Stimulated activated CD4-positive, alpha-beta T cell treated with anti-CD3 and anti-CD28 coated beads, Interleukin-4, amount 100 ng/mL, for 4 hours (primary cell): Measurements from ENCODE around the gene HSPA4.
"Not testable (repeated sequence)": the region's sequence is repeated elsewhere in the genome, so short reads cannot be mapped to it uniquely, and the experiment has no call there.

Experiments used
- DNase-seq, 2 experiments: peaks; one replicate each; pipeline ENCODE4 v3.0.0-alpha.2; 2020

Gene HSPA4

DNA sequence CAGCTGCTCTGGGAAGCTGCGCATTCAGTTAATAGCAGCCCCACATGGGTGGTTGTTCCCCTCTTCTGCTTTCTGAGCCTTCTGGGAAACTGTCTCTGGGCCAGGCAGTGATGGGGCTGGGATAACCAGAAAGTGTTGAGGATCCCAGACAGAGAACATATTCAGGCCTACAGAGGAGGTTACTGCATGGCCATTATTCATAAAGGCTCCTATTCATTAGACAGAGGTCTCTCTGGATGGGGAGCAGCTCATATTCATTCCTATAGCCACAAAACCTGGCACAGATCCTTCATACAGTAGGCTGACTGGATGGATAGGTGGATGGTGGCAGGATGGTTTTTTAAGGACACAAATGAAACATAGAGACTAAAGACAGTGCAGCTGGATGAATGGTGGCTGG, 76.3 kb downstream of the HSPA4 start:
- DNase-seq = no peak

DNA sequence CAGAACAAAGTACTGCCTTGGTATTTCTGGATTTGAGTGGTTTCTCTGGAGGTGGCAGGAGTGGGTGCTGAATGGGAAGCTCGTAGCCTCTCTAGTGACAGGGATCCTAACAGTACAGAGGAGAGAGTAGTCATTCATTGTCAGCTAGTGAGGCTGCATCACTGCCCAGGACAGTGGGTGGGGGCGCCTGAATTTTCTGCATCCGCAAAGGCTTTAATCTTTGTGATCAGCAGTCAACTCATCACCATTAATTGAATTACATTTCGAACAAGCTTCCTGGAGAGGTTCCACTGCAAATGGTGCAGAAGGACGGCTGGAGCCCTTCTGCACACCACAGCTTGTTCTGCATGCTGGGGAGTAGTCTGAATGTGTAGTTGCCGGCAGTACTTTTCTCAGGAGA, 77.5 kb downstream of the HSPA4 start:
- no peak for DNase-seq

DNA sequence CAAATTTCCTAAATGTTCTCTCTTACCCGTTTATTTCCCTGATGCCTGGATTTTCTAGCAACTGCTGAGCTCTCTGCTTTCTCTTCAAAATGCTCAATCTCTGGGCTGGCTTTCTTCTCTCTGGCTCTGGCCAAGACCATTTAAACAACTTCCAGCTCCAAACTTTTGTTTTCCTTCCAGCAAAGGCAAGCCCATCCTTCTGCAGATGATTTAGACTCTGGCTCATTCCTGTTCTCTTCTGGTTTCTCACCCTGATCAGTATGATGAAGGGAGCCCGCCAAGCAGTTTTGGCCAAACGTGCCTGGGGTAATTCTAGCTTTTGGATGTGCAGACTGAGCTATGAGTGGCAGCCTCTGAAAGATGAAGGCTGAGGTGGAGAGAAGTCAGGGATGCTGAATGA, 78.1 kb downstream of the HSPA4 start:
- no peak for DNase-seq

DNA sequence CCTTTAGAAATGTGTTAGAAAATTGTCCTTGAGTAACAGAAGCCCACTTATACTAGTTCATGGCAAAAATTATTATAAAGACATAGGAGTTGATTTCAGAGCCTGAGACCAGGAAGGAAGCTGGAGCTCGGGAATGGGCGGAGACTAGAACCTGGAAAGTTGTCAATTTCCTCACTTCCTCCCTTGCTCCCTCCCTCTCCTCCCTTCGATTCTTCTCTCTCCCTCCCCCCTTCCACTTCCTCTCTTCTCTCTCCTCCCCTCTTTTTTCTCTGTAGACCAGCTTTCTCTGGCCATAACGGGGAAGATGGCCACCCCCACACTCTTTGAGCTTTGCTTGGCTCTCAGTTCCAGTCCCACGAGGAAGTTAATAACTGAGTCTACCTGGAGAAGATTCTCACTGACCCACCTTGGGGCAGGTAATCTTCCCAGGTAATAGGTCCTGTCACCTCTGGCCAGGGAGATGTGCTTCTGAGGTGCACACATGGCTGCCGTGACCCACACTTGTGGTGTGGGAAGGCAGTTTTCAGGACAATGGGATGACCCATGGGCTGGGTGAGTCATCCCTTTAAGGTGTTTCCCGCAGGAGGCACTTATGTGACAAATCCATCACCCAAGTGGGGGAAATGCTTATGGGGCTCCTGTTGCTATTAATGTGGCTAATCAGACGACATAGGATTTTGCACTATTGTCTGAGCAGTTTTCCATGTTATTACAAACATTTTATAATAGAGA, 78.7 kb downstream of the HSPA4 start:
- no peak for DNase-seq

DNA sequence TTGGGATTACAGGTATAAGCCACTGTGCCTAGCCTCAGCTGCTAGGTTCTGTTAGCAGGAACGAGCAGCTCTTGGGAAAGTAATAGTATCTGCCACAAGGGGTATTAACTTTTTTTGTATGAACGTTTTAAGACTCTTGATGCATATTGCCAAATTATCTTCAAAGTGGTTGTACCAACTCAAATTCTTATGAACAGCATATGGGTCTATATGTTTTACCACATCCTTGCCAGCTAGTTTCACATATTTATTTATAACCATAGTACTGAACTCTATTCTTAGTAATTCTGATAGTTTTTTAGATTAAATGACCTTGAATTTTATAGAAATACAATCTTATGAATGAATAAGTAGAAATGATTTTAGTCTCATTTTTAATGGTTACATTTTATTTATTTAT, 80.9 kb downstream of the HSPA4 start:
- DNase-seq = no peak

DNA sequence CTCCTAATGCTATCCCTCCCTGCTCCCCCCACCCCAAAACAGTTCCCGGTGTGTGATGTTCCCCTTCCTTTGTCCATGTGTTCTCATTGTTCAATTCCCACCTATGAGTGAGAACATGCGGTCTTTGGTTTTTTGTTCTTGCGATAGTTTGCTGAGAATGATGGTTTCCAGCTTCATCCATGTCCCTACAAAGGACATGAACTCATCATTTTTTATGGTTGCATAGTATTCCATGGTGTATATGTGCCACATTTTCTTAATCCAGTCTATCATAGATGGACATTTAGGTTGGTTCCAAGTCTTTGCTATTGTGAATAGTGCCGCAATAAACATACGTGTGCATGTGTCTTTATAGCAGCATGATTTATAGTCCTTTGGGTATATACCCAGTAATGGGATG, 81.4 kb downstream of the HSPA4 start:
- not testable (repeated sequence) for DNase-seq

DNA sequence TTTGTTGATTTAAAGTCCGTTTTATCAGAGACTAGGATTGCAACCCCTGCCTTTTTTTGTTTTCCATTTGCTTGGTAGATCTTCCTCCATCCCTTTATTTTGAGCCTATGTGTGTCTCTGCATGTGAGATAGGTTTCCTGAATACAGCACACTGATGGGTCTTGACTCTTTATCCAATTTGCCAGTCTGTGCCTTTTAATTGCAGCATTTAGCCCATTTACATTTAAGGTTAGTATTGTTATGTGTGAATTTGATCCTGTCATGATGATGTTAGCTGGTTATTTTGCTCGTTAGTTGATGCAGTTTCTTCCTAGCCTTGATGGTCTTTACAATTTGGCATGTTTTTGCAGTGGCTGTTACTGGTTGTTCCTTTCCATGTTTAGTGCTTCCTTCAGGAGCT, 85.1 kb downstream of the HSPA4 start:
- not testable (repeated sequence) for DNase-seq

DNA sequence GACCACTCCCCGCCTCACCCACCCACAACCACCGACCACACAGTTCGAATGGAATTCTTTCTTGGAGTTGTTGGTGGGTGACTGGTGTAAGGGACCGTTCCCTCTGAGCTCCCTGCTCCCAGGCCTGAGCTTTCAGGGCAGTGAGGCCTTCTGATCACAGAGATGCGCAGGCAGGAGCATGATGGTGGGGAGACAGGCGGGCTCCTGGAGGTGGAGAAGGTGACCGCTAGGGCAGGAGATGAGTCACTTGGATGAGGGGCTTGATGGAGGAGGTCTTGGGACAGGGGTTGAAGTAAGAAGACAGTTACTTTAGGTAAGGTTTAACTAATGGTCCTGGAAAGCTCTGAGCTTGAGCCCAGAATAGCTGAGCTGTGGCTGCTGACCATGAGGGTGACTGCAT, 88.5 kb downstream of the HSPA4 start:
- no peak for DNase-seq

DNA sequence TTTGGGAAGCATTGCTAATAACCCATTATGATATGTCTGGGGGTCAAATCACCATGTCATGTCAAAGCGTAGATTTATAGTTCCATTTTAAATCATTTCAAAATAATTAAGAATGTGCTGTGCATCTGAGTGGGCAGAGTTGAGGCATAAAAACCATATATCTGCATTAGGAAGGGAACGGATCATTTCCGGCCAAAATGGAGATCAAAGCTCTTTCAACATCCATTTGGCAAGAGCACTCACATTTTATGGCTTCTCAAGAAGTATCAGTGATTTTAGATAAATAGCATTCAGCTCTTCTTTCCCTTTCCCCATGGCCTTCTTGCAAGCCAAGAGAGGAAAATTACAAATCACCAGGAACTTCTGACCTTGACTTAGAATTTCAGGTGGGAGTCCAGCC, 89.9 kb downstream of the HSPA4 start:
- DNase-seq = no peak

DNA sequence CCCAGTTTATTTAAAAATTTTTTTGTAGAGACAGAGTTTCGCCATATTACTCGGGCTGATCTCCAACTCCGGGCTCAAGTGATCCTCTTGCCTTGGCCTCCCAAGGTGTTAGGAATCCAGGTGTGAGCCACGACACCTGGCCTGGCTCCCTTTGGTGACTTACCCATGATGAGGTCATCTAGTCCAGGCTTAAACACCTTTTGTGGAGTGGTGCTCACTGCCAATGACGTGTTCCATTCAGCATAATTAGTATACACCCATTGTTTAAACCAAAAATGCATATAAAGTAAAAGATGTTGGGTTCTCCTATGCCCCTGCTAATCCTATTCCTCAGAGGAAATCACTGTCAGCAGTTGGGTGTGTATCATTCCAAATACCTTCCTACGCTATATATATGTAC, 91.0 kb downstream of the HSPA4 start:
- DNase-seq = no peak

DNA sequence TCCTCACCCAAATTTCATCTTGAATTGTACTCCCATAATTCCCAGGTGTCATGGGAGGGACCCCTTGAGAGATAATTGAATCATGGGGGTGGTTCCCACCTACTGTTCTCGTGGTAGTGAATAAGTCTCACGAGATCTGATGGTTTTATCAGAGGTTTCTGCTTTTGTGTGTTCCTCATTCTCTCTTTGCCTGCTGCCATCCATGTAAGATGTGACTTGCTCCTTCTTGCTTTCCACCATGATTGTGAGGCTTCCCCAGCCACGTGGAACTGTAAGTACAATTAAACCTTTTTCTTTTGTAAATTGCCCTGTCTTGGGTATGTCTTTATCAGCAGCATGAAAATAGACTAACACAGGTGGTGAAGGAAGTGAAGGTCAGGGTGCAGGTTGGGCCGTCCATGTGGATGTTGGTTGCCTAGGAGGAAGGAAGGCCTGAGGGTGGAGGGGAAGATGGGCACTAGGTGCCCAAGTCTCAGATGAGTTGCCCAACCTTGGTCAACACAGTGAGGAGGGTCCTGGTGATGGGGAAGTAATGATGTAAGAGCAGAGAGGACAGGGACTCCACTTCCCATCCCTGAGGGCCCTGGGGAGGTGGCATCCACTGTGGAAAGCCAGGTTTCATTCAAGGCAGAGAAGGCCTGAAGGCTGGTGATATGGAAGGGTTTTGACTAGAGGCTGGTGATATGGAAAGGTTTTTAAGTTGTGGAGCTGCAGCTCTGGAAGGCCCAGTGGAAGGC, 92.6 kb downstream of the HSPA4 start:
- no peak for DNase-seq

DNA sequence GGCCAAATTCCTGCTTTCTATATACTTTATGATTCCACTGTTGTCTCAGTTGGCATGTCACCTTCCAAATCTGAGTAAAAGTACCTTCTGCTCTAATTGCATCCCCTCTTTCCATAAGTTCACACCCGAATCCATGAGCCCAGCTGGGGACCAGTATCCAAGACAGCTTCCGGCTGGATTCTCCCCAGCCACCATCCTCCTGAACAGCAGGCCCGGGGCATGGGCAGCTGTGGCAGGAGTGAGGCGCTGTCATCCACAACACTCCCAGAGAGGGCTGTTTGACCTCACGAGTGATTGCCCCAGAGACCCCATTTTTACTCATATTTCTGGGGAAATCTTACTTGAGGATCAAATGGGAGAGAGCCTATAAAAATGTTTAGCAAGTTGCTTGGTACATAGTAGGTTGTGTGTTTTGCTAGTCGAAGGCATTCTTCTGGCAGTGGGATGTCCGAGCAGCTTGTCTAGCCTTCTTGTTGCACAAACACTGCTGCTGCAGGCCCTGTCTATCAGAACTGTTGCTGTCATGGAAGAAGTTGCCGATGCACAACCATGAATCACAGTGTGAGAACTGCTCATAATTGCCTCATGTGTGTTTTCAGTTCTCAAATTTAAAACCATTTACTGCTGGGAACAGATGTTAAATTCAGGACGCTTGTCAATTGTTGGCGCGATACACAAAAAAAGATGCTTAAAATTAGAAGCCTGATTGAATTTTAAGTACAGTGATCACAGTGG, 93.8 kb downstream of the HSPA4 start:
- DNase-seq = no peak

DNA sequence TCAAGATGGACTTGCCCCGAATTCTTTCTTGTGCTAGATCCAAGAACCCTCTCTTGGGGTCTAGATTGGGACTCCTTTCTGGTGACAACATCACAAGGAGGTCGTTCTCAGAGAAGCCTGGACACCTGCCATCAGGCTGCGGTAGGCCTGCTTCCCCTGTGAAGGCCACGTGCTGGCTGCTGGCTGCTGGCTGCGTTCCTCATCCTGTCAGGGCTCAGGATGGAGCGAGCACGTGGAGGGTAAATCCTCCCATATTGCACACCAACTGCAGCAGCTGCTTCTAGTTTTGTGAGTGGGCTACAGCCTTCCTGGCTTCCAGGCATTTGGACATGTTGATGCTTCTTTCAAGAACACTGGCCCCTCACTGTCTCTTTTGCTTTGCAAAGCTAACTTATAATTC, 95.6 kb downstream of the HSPA4 start:
- no peak for DNase-seq

DNA sequence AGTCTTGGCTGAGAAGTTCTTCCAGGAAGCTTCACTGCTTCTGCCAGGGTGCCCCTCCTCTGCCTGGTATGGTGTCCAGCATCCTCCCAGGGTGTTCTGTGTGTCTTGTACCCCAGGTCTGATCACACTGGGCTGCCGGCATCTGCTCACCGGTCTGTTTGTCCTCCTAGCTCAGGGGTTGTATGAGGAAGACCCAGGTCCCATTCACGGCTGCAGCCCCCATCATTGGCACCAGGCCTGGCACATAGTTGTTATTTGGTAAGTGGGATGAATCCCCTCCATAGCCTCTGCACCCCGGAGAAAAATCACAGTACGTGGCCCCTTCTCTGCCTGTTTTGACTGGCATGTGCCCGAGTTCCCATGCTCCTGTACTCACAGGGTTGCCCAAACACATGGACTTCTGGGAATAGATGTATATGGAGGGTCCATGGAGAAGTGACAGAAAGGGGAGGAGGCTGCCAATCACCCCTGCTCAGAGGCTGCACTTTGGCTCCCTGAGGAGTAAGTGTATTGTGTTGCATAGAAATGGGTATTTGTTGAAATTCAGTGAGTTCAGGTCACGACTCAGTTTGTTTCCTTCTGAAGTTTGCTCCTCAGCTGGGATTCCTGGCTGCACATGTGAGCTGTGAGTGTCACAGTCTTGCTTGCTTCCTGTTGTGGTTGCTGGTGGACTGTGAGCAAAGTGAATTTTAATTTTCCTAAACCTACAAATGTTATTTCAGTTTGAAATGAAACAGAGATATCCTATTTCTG, 96.2 kb downstream of the HSPA4 start:
- no peak for DNase-seq

DNA sequence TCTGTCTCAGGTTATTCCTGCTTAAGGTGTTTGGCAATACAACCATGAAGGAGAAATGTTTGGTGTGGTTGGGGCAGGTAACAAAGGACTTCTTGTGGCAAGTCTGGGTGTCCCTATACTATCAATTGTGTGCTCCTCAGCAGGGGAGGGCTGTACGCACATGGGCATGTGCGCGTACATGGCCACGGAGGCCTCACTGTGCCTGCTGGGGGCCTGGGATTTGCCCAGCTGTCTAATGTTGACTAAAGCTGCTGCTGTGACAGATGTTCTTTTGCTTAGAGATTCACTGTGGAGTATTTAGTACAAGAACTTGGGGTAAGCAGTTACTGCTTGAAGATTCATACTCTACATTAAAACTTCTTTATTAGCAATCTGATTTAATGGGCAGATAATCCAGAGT, 97.5 kb downstream of the HSPA4 start:
- no peak for DNase-seq

DNA sequence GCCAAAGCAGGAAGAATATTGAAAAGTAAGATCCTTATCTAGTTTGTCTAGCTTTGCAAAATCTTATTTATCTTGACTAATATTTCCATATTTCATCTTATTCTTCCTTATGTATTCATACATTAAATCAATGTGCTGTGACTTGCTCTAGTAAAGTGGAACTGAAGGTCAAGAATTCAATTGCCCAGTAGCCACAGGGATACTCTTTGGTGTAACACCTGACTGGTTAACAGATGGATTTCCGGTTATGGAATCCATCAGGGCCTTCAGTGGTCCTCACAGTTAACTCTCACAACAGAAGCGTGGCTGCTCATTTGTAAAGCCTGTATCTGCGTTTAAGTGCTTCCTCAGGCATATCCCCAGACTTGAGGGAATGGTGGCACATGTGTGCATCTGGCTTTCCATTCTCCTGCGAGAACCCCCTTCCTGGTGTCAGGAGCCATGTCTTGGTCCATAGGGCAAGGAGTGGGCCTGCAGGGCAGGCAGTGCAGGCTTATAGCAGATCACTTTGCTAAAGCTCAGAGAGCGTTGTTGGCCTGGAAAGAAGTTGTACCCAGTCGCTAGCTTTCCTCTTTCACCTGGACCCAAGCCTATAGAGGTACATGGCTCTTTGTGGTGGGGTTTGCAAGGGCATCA, 99.2 kb downstream of the HSPA4 start:
- no peak for DNase-seq

DNA sequence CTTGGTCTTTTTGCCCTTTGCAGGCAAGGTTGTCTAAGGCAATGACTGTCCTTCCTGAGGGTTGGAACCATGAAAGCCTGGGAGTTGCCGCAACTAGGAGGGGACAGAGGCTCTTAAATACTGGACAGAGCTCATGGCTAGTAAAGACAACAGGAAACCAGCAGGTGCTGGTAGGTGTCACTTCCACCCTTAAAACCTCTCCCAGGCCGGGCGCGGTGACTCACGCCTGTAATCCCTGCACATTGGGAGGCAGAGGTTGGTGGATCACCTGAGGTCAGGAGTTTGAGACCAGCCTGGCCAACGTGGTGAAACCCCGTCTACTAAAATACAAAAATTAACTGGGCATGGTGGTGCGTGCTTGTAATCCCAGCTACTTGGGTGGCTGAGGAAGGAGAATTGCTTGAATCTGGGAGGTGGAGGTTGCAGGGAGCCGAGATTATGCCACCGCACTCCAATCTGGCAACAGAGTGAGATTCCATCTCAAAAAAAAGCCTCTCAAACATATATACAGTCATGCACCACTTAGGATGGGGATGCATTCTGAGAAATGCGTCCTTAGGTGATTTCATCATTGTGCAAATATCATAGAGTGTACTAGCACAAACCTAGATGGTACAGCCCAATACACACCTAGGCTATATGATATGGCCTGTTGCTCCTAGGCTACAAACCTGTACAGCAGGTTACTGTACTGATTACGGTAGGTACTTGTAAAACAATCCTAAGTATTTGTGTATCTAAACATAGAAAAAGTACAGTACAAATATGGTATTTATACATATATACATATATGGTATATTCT, 102.7 kb downstream of the HSPA4 start:
- no peak for DNase-seq

DNA sequence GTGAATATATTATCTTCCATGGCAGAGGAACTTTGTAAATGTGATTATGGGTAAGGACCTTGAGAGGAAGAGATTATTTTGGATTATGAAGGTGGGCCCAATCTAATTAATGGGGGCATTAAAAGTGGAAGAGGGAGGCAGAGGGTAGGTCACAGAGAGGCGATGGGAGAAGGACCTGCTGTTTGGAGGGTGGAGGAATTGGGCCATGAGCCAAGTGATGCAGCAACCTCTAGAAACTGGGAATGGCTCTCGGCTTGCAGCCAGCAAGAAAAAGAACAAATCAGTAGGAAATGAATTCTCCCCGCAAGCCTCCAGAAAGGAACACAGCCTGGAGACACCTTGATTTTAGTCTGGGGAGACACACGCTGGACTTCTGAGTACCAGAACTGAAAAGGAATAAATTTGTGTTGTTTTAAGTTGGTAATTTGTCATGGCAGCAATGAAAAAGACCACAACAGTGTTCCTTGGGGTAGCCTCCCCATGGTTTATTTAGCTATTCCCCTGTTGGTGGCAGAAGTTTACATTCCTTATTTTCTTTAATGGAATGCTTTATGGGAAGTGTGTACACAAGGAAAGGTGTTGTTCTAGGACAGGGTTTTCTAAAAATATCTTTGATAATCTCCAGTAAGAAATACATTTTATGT, 103.6 kb downstream of the HSPA4 start:
- no peak for DNase-seq
